Fibroblast of gingiva (primary cell): ENCODE measurements around the gene IFT88.
A peak's percentile ranks its signal among the peaks of the same experiment; 100 is the strongest.
"Not testable (repeated sequence)": the region's sequence is repeated elsewhere in the genome, so short reads cannot be mapped to it uniquely, and the experiment has no call there.

Experiments used
- DNase-seq: peaks from one replicate; pipeline ENCODE4 v3.0.0-alpha.2; 2011; ENCODE audit warnings: low read depth

IFT88 gene

DNA sequence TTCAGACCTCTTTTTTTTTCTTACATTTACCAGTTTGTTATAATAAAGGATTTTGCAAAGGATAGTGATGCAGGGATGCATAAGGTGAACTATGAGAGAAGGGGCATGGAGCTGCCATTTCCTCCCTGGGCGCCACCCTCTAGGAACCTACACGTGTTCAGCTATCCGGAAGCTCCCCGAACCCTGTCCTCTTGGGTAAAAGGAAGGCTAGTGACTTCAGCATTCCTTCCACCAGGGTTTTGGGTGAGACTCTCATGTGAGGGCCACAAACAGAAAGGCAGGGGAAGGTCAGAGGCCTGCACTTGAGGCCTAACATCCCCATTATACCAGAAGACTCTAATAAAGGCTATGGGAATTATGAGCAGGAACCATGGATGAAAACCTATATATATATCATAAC is 57.3 kb downstream of the IFT88 start:
- no peak for DNase-seq

DNA sequence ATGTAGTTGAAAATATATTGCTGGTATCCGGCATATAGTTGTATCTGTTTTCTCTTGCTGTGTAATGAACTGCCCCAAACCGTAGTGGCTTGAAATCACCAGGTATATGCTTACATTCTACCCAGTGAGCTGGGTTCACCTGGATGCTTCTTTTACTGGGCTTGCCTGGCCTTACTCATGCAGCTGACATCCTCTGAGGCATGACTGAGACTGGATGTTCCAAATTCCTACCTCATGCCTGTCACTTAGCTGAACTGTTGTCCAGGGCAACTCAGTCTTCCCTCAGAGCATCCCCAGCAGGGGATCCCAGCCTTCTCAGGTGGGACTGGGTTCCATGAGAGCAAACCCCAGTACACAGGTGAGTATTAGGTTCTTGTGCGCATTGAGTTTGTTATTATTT is 66.8 kb downstream of the IFT88 start:
- no peak for DNase-seq

DNA sequence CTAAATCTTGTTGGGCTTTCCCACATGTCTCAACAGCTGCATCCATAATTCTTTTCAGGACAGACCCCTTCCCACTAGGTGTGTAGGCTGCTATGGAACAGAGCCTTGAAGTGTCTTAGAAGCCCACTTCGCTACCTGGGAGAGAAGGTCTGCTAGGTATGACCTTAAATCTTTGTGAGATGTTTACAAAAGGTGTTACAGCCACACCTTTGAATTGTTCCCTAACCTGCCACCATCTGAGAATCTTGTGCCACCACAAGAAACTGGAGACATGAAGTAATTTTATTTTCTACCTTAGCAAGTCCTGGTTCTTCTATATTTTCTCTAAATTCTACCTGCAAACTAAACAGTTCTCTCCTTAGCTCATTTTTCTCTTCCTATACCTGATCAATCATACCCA is 69.1 kb downstream of the IFT88 start:
- no peak for DNase-seq

GRCh38 chr13:20637811-20638210 is 70.9 kb downstream of the IFT88 start:
- no peak for DNase-seq

DNA sequence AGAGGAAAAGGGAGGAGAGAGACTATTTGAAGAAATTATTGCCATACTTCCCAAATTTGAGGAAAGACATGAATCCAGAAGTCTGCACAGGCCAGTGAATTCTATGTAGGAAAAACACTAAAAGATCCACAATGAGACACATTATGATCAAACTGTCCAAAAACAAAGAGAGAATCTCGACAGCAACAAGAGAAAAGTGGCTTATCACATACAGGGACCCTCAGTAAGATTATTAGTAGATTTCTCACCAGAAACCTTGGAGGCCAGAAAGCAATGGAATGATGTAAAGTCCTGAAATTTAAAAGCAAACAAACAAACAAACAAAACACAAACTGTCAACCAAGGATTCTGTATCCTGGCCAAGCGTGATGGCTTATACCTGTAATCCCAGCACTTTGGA is 80.8 kb downstream of the IFT88 start:
- no peak for DNase-seq

GRCh38 chr13:20652946-20653345 is 86.0 kb downstream of the IFT88 start:
- DNase-seq, result no peak

- no peak for DNase-seq
These were observed 87.2 kb downstream of the IFT88 start for GRCh38 chr13:20654156-20654555.

DNA sequence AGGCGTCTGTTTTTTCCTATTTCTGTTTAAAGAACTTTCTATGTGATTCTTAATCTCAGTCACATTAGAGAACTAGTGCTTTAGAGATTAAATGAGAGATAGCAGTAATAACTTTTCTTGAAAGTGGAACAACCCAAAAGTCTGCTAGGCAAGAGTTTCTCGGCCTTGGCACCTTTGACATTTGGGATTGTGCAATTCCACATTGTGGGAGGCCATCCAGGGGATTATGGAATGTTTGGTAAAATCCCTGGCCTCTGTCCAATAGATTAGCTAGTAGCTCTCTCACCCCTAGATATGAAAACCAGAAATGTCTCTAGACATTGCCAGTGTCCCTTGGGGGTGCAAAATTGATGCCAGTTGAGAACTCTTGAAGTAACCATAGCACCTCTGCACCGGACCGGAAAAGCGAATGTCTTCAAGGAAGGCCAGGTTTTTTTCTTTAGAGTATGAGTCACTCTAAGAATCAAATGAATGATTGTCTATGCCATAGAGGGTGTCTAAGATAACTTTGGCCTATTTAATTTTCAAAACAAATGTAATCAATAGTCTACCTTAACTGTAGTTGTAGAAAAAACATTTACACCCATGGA is 91.6 kb downstream of the IFT88 start:
- peak; percentile 2 for DNase-seq

DNA sequence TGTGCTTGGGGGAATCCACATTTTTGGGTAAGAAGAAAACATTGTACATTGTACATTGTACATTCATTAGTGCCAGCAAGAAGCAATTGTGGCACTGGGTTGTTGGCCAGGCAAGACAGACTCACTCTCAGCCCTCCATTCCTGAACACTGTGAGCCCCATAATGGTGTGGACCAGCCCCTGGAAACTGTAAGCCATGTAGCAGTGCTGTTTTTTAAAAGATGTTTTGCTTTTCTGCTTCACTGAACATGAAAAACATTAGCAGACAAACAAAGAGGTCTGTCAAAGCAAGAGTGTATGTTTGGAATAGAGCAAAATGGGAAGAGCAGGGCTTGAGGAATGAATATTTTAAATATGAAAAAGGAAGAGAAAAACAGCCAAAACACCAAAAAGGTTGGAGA is 97.4 kb downstream of the IFT88 start:
- DNase-seq, result no peak

DNA sequence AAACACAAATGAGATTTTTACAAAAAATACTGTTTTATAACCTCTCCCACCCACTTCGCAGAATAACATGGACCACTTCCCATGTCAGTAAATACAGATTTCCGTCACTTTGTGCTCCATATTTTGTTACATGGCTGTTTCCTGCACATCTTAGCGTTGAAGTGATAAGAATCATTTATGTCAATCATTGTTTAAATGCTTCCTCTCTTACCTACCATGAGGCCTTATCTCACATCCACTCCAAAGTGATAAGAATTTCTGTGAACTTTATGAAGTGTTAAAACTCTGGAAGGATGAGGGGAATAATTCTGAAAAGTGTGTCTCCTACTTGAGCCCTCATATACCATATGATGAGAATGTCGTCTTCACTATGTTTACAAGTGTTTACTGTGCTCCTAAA is 100.0 kb downstream of the IFT88 start:
- DNase-seq, result no peak

DNA sequence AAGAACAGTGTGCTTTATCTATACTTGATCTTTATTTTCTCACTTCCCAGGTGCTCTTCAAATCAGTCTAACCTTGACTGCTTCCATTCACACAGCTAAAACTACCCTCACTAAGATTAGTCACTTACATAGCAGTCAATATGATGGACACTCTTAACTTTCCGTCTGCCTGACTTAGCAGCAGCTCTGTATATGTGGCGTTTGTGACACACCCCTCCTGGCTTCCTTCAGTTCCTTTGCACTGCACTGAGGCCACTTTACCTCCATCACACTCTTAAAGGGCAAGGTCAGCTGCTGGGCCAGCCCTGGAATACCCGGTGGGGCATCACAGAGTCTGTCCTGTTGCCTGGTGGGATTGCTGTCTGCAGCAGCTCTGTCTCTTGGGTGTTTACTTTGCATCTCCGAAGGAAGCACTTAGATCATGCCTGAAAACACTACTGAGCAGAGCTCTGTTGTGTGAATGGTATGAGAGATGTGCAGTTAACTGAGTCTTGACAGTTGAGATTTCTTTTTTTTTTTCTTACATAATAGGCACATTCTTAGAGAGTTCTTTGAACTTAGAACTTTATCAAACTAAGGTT is 101.0 kb downstream of the IFT88 start:
- DNase-seq, result no peak

DNA sequence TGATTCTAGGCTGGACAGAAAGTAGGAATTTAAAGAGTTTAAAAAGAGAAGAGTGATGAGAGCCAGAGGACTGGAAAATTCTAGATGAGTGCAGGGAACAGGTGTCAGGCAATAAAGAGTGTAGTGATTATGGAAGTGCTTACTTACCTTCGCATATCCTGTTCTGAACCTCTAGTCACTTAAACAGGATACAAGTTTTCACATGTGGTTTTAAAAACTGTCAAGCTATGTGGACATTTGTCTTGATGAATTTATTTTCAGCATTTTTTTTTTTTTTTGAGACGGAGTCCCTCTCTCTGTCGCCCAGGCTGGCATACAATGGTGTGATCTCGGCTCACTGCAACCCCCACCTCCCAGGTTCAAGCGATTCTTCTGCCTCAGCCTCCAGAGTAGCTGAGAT is 102.2 kb downstream of the IFT88 start:
- no peak for DNase-seq

DNA sequence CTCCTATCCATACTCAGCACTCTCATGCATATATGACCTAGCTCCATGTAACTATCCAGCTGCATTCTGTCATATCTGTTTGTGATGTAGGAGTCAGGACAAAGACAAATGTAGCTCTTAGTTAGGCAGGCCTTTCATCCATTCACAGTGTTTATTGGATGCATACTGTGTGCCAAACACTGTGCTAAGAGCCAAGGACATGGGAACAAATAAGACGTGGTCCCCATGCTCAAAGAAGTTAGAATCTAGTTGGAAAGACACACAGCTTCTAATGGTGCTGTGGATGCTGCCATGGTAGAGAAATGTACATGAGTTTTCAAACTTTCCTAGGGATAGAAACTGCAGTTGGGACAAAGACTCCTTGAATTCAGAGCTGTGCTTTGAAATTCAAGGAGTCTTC is 104.8 kb downstream of the IFT88 start:
- DNase-seq, result no peak

DNA sequence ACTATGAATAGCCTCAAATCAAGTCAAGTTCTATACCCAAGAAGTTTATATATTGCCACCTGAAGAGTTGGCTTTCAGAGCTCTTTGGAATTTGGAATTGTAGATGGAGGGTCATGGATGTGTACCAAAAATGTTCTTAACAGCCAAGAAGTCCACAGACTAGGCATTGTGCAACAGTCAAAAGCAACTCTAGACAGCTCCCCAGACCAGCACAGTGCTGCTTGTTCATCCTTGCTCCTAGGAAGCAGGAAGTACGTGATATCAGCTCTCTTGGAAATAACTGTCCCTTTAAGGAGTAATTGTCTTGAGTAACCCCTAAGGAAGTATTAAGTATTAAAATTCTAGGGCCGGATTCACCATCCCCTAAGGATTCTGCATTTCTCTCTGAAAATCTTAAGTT is 105.8 kb downstream of the IFT88 start:
- DNase-seq, result peak; percentile 65

- DNase-seq, result no peak
These were observed 106.8 kb downstream of the IFT88 start for GRCh38 chr13:20673715-20674114.

DNA sequence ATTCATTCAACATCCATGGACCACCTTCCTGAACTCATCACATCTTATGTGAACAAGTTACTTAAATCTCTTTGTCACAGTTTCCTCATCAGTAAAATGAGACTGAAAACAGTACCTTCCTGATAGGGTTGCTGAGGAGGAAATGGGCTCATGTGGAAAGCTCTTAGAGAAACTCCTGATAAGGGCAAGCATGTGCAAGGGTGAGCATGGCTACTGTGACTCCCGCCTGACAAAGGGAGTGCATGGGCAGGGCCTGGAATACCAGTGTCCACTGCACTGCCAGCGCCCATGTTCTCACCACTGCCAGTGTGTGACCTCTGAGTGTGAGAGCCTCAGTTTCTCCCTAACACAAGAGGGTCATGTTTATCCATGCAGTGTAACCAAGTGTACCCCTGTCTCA is 109.3 kb downstream of the IFT88 start:
- no peak for DNase-seq

GRCh38 chr13:20678606-20679005 is 111.6 kb downstream of the IFT88 start:
- not testable (repeated sequence) for DNase-seq

DNA sequence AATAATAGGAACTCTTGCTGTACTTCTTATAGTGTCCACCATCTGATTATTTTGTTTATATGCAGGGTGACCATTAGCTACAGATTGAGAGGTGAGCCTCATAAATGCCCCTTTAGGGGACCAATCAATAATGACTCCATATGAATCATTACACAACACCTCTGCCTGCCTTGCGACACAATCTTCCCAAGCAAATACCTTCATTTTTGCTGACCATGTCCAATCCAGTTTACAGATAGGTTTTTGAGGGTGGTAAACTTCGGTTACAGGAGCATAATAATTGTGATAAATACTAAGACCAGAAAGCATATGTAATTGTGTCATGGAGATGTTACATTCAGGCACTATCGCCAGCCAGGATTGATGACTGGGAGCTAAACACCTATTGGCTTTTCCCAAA is 112.9 kb downstream of the IFT88 start:
- no peak for DNase-seq

- no peak for DNase-seq
These were observed 113.6 kb downstream of the IFT88 start for GRCh38 chr13:20680416-20681080.

DNA sequence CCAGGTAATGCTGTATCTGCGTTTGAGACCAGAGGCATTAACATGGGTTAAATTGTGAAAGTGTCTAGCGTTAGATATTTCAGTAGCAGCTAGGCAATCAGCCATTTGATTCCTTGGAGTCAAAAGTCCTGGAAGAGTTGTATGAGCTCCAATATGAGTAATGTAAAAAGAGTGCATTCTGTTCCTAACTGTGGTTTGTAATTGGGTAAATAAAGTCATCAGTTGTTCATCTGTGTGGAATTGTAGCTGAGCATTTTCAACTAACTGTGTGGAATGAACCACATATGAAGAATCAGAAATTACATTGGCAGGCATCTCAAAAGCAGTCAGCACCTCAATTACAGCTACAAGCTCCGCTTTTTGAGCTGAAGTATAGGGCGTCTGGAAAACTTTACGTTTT is 114.5 kb downstream of the IFT88 start:
- DNase-seq, result peak; percentile 85

GRCh38 chr13:20682061-20682460 is 115.1 kb downstream of the IFT88 start:
- DNase-seq, result no peak

GRCh38 chr13:20684041-20684440 is 117.1 kb downstream of the IFT88 start:
- no peak for DNase-seq

GRCh38 chr13:20684546-20684945 is 117.6 kb downstream of the IFT88 start:
- peak; percentile 41 for DNase-seq

DNA sequence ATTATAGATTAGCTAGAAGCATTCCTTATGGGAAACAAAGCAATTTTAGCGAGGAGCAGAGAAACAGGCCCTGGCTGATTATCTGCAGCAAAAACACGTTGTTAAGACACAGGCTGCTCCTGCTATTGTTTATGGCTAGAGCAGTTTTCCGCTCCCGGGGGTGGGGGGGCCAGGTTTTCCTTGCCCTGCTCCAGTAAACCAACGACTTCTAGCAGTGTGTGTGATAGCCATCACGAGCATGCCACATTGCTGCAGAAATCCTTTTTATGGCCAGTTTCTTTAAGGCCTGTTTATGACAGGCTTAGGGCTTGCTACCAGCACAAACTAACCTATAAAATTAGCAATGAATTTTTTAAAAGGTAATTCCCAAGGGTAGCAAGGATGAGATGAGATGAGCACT is 118.1 kb downstream of the IFT88 start:
- DNase-seq, result no peak
